Spinal cord (tissue), 10 donors: ENCODE data around the gene POU4F2. TPM values are rescaled to one million over a fixed set of nuclear protein-coding genes. Genes with fewer than 3 reads are reported as not detected.

ENCODE experiments used
- DNase-seq, 6 donors: peaks; one replicate each; pipeline versions ENCODE4 v3.0.0 to v3.0.0-alpha.2; 2013 to 2015; ENCODE audit warnings: low spot score in 6 of 6, low read depth in 4 of 6
- H3K27ac ChIP-seq: one replicate; pipeline ENCODE4 v1.5.1; 2013; ENCODE audit warnings: low read depth, low read length, control low read depth
- H3K27me3 ChIP-seq: one replicate; pipeline ENCODE4 v1.6.1; 2013; ENCODE audit warnings: low read length; ENCODE audit not compliant: control insufficient read depth, insufficient read depth
- H3K36me3 ChIP-seq: one replicate; pipeline ENCODE4 v1.6.1; 2013; ENCODE audit warnings: low read length; ENCODE audit not compliant: control insufficient read depth, insufficient read depth
- H3K4me1 ChIP-seq: one replicate; pipeline ENCODE4 v1.6.1; 2013; ENCODE audit warnings: low read length; ENCODE audit not compliant: control insufficient read depth, insufficient read depth
- H3K4me3 ChIP-seq: one replicate; pipeline ENCODE4 v1.5.1; 2013; ENCODE audit warnings: low read depth, low read length, control low read depth
- H3K9me3 ChIP-seq: one replicate; pipeline ENCODE4 v1.6.1; 2013; ENCODE audit warnings: low read length; ENCODE audit not compliant: control insufficient read depth, insufficient read depth
- WGBS: methylation state at CpG from one replicate; pipeline ENCODE4 v1.1.5; 2013; ENCODE audit warnings: missing lambda C conversion rate; ENCODE audit not compliant: insufficient coverage; 5-methylcytosine and 5-hydroxymethylcytosine counted together
- polyA plus RNA-seq, 2 donors: library from polyadenylated mRNA; unstranded; fragments of 120-200 nt; gene quantifications; one replicate each; pipeline ENCODE4 v1.2.1, GENCODE V29; 2013; ENCODE audit not compliant: insufficient read length in 2 of 2
- total RNA-seq, 2 donors: library from RNA; depleted of rRNA in 1 of 2; stranded (reverse); fragments of 120-200 nt in 1 of 2; fragments of >200 nt in 1 of 2; gene quantifications; one replicate each; pipeline versions ENCODE4 v1.2.3 to v1.2.4, GENCODE V29; 2013 to 2014
- donor health status: healthy.

POU4F2 gene
- total and polyA plus RNA-seq, 4 donors = 0.72 to 2.5 (median 1.7) TPM

GRCh38 chr4:146640021-146640464 lies 1.4 kb downstream of the POU4F2 start:
- Histone ChIP-seq H3K4me1 (peaks cover 39% of the 10 kb centered on the region), H3K27me3 (peaks cover 95% of the 10 kb centered on the region), H3K9me3 (no peaks in the 10 kb centered on the region), H3K4me3 (no peak overlapping the region), H3K27ac (no peak overlapping the region), H3K36me3 (no peaks in the 10 kb centered on the region)
- WGBS = 2% methylated on average over 46 of the region's 46 CpGs
- no peak for DNase-seq

GRCh38 chr4:146640465-146641061 lies 1.9 kb downstream of the POU4F2 start:
- H3K4me3 ChIP-seq = no peak overlapping the region
- H3K27me3 ChIP-seq = peaks cover 94% of the 10 kb centered on the region
- H3K9me3 ChIP-seq = no peaks in the 10 kb centered on the region
- H3K27ac ChIP-seq = no peak overlapping the region
- peak in 2 of 6 donors; percentile 40 to 56 for DNase-seq
- WGBS = under 1% methylated on average over 37 of the region's 37 CpGs
- H3K4me1 ChIP-seq = peaks cover 39% of the 10 kb centered on the region
- no peaks in the 10 kb centered on the region for H3K36me3 ChIP-seq

- H3K9me3 ChIP-seq = no peaks in the 10 kb centered on the region
- DNase-seq = peak in 1 of 6 donors; percentile 17
- WGBS = 7% methylated on average over 2 of the region's 3 CpGs
- H3K27me3 ChIP-seq = peaks cover 94% of the 10 kb centered on the region
- H3K27ac ChIP-seq = no peak overlapping the region
- H3K4me3 ChIP-seq = no peak overlapping the region
- peaks cover 39% of the 10 kb centered on the region for H3K4me1 ChIP-seq
- no peaks in the 10 kb centered on the region for H3K36me3 ChIP-seq
Measured at GRCh38 chr4:146641762-146642161, 3.1 kb downstream of the POU4F2 start.

DNA sequence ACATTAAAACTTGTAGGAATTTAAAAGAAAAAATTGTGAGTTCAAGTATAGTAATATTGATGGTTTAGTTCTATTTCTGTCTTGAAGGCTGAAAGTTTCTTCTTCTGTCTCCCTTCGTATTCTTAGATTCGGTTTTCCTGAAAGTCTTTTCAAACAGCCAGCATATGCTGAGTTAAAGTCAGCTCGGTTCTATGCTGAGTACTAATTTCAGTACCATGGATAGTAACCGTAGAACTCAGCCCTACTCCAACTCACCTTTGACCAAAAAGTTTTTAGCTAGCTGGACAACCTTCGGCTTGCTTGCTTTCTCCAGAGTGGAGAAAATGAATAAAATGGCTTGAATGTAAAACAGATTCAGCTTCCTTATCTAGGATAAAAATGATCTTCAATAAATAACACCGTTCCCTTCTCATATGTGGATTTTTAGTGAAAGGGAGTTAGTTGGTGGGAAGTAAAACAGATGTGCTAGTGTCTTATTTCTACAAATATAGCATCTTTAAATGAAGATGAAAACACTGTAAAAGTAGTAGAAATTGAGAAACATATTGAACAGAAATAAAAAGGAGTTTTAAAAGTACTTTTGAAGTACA lies 5.2 kb downstream of the POU4F2 start:
- 24% methylated on average over 3 of the region's 6 CpGs for WGBS
- peaks cover 33% of the 10 kb centered on the region for H3K4me1 ChIP-seq
- H3K9me3 ChIP-seq = no peaks in the 10 kb centered on the region
- peak in 2 of 6 donors; percentile 23 to 45 for DNase-seq
- H3K27ac ChIP-seq = no peak overlapping the region
- H3K27me3 ChIP-seq = peaks cover 94% of the 10 kb centered on the region
- H3K36me3 ChIP-seq = no peaks in the 10 kb centered on the region
- H3K4me3 ChIP-seq = no peak overlapping the region

DNA sequence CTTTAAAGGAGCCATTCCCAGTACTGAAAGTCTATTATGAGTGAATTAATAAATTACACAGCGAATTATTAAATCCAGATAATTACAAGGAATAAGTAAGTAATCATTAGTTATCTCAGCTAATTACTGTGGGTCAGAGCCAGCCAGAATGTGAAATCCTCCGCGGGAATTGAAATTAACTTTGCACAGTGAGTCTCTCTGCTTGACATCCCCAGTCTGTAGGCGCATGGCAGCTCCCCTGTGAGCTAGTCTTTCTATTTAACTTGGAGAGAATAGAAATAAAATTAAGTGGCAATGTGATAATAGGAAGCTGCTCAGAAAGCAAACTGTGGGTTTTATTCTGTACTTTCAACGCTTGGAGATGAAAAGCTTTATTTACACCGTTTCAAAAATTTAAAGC lies 7.2 kb downstream of the POU4F2 start:
- Histone ChIP-seq H3K36me3 (no peaks in the 10 kb centered on the region), H3K4me1 (peaks cover 13% of the 10 kb centered on the region), H3K27ac (no peak overlapping the region), H3K4me3 (no peak overlapping the region), H3K9me3 (no peaks in the 10 kb centered on the region), H3K27me3 (peaks cover 95% of the 10 kb centered on the region)
- peak in 1 of 6 donors; percentile 36 for DNase-seq
- 0% methylated on average over 5 of the region's 6 CpGs for WGBS

GRCh38 chr4:146646593-146647325 lies 8.1 kb downstream of the POU4F2 start:
- no peak overlapping the region for H3K27ac ChIP-seq
- WGBS = 30% methylated on average over 2 of the region's 13 CpGs
- peaks cover 12% of the 10 kb centered on the region for H3K4me1 ChIP-seq
- H3K9me3 ChIP-seq = no peaks in the 10 kb centered on the region
- no peak overlapping the region for H3K4me3 ChIP-seq
- H3K27me3 ChIP-seq = peaks cover 95% of the 10 kb centered on the region
- DNase-seq = peak in 1 of 6 donors; percentile 59
- H3K36me3 ChIP-seq = no peaks in the 10 kb centered on the region

DNA sequence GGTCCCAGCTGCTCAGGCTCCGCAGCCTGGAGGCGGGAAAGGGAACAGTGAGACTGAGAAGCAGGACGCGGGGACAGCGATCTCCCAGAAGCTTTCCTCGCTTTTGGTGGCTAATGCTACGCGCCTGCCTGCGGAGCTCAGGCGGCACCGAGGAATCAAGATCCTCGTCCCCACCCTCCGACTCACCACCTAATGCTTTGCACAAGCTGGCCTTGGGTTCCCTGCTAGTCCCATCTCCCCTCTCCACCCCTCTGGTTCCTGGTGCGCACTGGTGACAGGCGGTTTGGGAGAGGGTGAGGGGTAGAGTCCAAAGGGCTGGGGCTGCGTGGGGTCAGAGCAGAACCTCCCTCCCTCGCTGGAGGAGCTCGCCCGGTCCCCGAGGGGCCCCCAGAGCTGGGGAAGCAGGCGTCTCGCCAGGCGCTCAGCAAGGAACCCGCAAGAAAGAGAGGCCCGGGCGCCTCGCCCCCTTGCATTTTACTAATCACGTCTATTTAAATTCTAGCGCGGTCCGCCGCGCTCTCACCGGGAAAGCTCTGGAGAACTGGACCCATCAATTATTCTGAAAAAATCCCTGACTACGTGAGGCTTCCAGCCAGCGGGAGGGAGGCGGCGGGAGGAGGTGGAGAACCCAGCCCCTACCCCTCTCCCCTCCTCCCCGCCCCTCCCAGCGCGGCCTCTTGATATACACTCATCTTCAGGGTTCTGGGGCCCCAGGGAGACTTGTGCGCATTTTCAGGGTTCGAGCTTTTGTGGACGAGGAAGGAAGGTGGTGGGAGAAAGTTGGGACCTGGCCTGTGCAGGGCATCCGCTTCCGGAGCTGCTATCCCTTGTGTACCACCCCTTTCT lies 9.1 kb downstream of the POU4F2 start:
- peak in 1 of 6 donors; percentile 54 for DNase-seq
- Histone ChIP-seq H3K36me3 (no peaks in the 10 kb centered on the region), H3K27me3 (peaks cover 96% of the 10 kb centered on the region), H3K4me1 (peaks cover 12% of the 10 kb centered on the region), H3K4me3 (no peak overlapping the region), H3K9me3 (no peaks in the 10 kb centered on the region), H3K27ac (no peak overlapping the region)
- under 1% methylated on average over 32 of the region's 46 CpGs for WGBS

DNA sequence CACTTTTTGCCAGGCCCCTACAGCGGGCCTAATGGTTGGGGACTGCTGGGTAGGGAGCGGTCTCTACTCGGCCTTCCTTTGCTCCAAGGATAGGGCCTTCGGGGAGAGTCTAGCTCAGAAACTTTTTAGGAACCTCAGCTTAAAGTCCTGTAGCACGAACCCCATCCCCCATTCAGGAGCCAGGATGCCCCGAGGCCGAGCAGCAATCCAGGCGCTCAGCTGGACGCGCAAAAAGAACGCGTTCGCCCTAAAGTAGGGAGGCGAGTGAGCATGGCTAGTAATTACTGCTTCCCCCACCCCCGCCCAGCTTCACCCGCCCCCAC lies 9.7 kb downstream of the POU4F2 start:
- no peaks in the 10 kb centered on the region for H3K36me3 ChIP-seq
- H3K4me3 ChIP-seq = no peak overlapping the region
- peaks cover 12% of the 10 kb centered on the region for H3K4me1 ChIP-seq
- peaks cover 96% of the 10 kb centered on the region for H3K27me3 ChIP-seq
- H3K27ac ChIP-seq = no peak overlapping the region
- WGBS = 0% methylated on average over 3 of the region's 16 CpGs
- no peaks in the 10 kb centered on the region for H3K9me3 ChIP-seq
- DNase-seq = no peak

DNA sequence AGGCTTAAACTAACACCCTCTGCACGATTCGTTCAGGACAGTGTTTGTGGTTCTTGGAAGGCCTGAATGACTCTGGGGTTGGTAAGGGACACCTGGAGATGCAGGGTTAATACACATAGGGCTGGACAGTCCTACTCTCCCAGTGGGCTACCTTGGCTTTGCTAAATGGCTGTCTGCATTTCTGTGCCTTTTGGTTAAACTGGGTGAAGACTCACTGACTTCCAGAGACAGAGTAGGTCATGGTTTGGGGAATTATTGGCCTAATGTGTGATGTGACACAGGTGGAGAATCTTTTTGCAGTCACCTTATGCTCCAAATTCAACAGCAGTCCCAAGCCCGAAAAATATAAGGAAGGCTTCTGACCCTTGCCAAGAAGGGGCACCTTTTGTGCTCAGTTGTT lies 10.5 kb downstream of the POU4F2 start:
- no peaks in the 10 kb centered on the region for H3K9me3 ChIP-seq
- no peak overlapping the region for H3K4me3 ChIP-seq
- H3K27me3 ChIP-seq = peaks cover 96% of the 10 kb centered on the region
- WGBS = no CpG with 5 or more reads among the region's 3 CpGs
- no peaks in the 10 kb centered on the region for H3K36me3 ChIP-seq
- H3K27ac ChIP-seq = no peak overlapping the region
- no peak for DNase-seq
- H3K4me1 ChIP-seq = peaks cover 12% of the 10 kb centered on the region
